ENCODE results near the gene NCF4. TPM values are rescaled to one million over a fixed set of nuclear protein-coding genes. Genes with fewer than 3 reads are reported as not detected.

NCF4 gene
- total and polyA plus RNA-seq, 9 of the 15 experiments (the other 6 are each of a cell fraction or from before 2014, with no cell fraction given): 0.04 to 0.95 (median 0.33) TPM

- TF ChIP-seq IFI16 (CRISPR knock-in tag; IDR thresholded peaks at IDR 0.05) (no peak), ZFP1 (CRISPR knock-in tag; IDR thresholded peaks at IDR 0.05) (no peak), ZBTB26 (CRISPR knock-in tag; IDR thresholded peaks at IDR 0.05) (no peak), ZFP36 (IDR thresholded peaks at IDR 0.05; ENCODE audit: low read depth, low read length, partially characterized antibody) (peak; percentile 89), DIDO1 (tag; IDR thresholded peaks at IDR 0.05; ENCODE audit: low read depth) (no peak), ZNF395 (CRISPR knock-in tag; IDR thresholded peaks at IDR 0.05) (no peak), ETV6 (IDR thresholded peaks at IDR 0.05; ENCODE audit: borderline replicate concordance in 1 of 2, low read depth in 2 of 2, low read length in 1 of 2) (peak; percentile 68 to 91; a peak in 3 of 4 replicates), ETV6 (CRISPR knock-in tag; IDR thresholded peaks at IDR 0.05; ENCODE audit: borderline replicate concordance) (no peak), MEF2A (IDR thresholded peaks at IDR 0.05; ENCODE audit: control insufficient read depth, low read depth, low read length) (no peak), NFYB (IDR thresholded peaks at IDR 0.05; ENCODE audit: extremely low read depth, insufficient read length) (no peak), ZBTB1 (CRISPR knock-in tag; IDR thresholded peaks at IDR 0.05; ENCODE audit: borderline replicate concordance, low read depth) (no peak), TAF9B (IDR thresholded peaks at IDR 0.05; ENCODE audit: partially characterized antibody) (no peak), L3MBTL2 (IDR thresholded peaks at IDR 0.05) (0 out of 2 replicates have a peak, but pooled peaks have one; percentile 15), TOE1 (IDR thresholded peaks at IDR 0.05; ENCODE audit: borderline replicate concordance) (peak; percentile 31; the same call in 1 of the 2 replicates), TOE1 (CRISPR knock-in tag; IDR thresholded peaks at IDR 0.05; ENCODE audit: borderline replicate concordance, low read depth) (no peak), GABPB1 (CRISPR knock-in tag; IDR thresholded peaks at IDR 0.05) (0 out of 2 replicates have a peak, but pooled peaks have one; percentile 30), ZKSCAN8 (CRISPR knock-in tag; IDR thresholded peaks at IDR 0.05) (no peak)
- TF ChIP-seq, protein P1, sequence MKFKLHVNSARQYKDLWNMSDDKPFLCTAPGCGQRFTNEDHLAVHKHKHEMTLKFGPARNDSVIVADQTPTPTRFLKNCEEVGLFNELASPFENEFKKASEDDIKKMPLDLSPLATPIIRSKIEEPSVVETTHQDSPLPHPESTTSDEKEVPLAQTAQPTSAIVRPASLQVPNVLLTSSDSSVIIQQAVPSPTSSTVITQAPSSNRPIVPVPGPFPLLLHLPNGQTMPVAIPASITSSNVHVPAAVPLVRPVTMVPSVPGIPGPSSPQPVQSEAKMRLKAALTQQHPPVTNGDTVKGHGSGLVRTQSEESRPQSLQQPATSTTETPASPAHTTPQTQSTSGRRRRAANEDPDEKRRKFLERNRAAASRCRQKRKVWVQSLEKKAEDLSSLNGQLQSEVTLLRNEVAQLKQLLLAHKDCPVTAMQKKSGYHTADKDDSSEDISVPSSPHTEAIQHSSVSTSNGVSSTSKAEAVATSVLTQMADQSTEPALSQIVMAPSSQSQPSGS (CRISPR knock-in tag; IDR thresholded peaks at IDR 0.05): no peak
- TF ChIP-seq, protein P2, sequence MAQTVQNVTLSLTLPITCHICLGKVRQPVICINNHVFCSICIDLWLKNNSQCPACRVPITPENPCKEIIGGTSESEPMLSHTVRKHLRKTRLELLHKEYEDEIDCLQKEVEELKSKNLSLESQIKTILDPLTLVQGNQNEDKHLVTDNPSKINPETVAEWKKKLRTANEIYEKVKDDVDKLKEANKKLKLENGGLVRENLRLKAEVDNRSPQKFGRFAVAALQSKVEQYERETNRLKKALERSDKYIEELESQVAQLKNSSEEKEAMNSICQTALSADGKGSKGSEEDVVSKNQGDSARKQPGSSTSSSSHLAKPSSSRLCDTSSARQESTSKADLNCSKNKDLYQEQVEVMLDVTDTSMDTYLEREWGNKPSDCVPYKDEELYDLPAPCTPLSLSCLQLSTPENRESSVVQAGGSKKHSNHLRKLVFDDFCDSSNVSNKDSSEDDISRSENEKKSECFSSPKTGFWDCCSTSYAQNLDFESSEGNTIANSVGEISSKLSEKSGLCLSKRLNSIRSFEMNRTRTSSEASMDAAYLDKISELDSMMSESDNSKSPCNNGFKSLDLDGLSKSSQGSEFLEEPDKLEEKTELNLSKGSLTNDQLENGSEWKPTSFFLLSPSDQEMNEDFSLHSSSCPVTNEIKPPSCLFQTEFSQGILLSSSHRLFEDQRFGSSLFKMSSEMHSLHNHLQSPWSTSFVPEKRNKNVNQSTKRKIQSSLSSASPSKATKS (CRISPR knock-in tag; IDR thresholded peaks at IDR 0.05): no peak
Measured at GRCh38 chr22:36913427-36914389, 52.9 kb downstream of the NCF4 start, which contains the start of gene CSF2RB (continued).

All from K562 (cell line).